Right lobe of liver (tissue), 6 donors: ENCODE results near the gene ZFP3. TPM values are rescaled to one million over a fixed set of nuclear protein-coding genes. Genes with fewer than 3 reads are reported as not detected.
"Not testable (repeated sequence)": the region's sequence is repeated elsewhere in the genome, so short reads cannot be mapped to it uniquely, and the experiment has no call there.

Experiments used
- ATAC-seq, 4 donors: fragments of 200-7000 bp; cut with Tn5 transposase; one replicate each; pipeline ENCODE4 v1.9.1; 2020; ENCODE audit warnings: mild to moderate bottlenecking in 4 of 4, moderate library complexity in 4 of 4
- DNase-seq, 3 donors: peaks; one replicate each; pipeline ENCODE4 v3.0.0-alpha.2; 2020
- H3K27ac ChIP-seq, 3 donors: fragments of 200-600 bp; one replicate each; pipeline ENCODE4 v1.8.0; 2022
- H3K27me3 ChIP-seq, 2 donors: fragments of 200-600 bp; one replicate each; pipeline ENCODE4 v1.8.0; 2022
- H3K36me3 ChIP-seq, 4 donors: fragments of 200-600 bp; sonication (generic) in 1 of 4; one replicate each; pipeline versions ENCODE4 v1.5.1 to v1.8.0; 2017 to 2022; ENCODE audit warnings: control low read depth in 1 of 4
- H3K4me1 ChIP-seq, 4 donors: fragments of 200-600 bp; sonication (generic) in 1 of 4; one replicate each; pipeline versions ENCODE4 v1.5.1 to v1.8.0; 2017 to 2022; ENCODE audit warnings: control low read depth in 1 of 4
- H3K4me3 ChIP-seq, 3 donors: fragments of 200-600 bp; one replicate each; pipeline ENCODE4 v1.8.0; 2022
- H3K9me3 ChIP-seq, 4 donors: fragments of 200-600 bp; sonication (generic) in 1 of 4; one replicate each; pipeline versions ENCODE4 v1.5.1 to v1.8.0; 2017 to 2022; ENCODE audit warnings: control low read depth in 1 of 4
- POLR2A ChIP-seq: fragments of 450-650 bp; IDR thresholded peaks from one replicate; pipeline ENCODE4 v1.6.1; 2017; ENCODE audit warnings: antibody characterized with exemption, mild to moderate bottlenecking
- WGBS: methylation state at CpG from one replicate; pipeline ENCODE4 v1.1.6; 2018; ENCODE audit warnings: low coverage, low lambda C conversion rate; ENCODE audit not compliant: insufficient coverage; ENCODE audit errors: missing lambda C conversion rate; 5-methylcytosine and 5-hydroxymethylcytosine counted together
- intact Hi-C, 2 donors: fragments of 100-400 bp; cut with DNase I; formaldehyde crosslinking; loops; one replicate each; pipeline versions ENCODE4 v1.11.2 to v1.14.1; 2022
- total RNA-seq, 6 experiments: library from RNA; depleted of rRNA in 2 of 6; stranded (reverse); fragments of >200 nt in 2 of 6; fragmentation: NEBNext Ultra II Directional in 3 of 6; extraction: Animal tissue kit (Norgen Biotek cat#: 25700) in 3 of 6; gene quantifications; one replicate each; pipeline versions ENCODE4 v1.1.0 to v1.2.4, GENCODE V29; 2016 to 2023
- TF ChIP-seq, protein P1 (sequence below), 4 donors: fragments of 200-600 bp in 3 of 4; fragments of 450-650 bp in 1 of 4; IDR thresholded peaks; one replicate each; pipeline versions ENCODE4 v1.5.1 to v1.8.0; 2016 to 2022; ENCODE audit warnings: antibody characterized with exemption in 4 of 4, mild to moderate bottlenecking in 2 of 4
- donor health status: DM: no; HTN: yes; CAD: no.
- donor health status: DM: no; HTN: no; CAD: no.
- donor health status: DM: no; HTN: no; CAD: no.
- donor health status: DM: no; HTN: yes; CAD: no.
- donor health status: DM: no; HTN: yes; CAD: no.

The ZFP3 gene
- total RNA-seq, 6 experiments from 2014 or later = 0.51 to 1.6 (median 0.87) TPM

GRCh38 chr17:5126719-5127488 is 48.6 kb downstream of the ZFP3 start:
- WGBS = 88% methylated on average over 8 of the region's 17 CpGs
- Histone ChIP-seq H3K27me3 (no peaks in the 10 kb centered on the region), H3K4me3 (no peak overlapping the region), H3K36me3 (no peaks in the 10 kb centered on the region), H3K4me1 (no peaks in the 10 kb centered on the region), H3K9me3 (no peaks in the 10 kb centered on the region), H3K27ac (no peak overlapping the region)
- intact Hi-C loops = no loop called here
- DNase-seq (peak in 1 of 3 donors; percentile 41), ATAC-seq (no peak)
- no peak for TF ChIP-seq POLR2A
- TF ChIP-seq, protein P1, sequence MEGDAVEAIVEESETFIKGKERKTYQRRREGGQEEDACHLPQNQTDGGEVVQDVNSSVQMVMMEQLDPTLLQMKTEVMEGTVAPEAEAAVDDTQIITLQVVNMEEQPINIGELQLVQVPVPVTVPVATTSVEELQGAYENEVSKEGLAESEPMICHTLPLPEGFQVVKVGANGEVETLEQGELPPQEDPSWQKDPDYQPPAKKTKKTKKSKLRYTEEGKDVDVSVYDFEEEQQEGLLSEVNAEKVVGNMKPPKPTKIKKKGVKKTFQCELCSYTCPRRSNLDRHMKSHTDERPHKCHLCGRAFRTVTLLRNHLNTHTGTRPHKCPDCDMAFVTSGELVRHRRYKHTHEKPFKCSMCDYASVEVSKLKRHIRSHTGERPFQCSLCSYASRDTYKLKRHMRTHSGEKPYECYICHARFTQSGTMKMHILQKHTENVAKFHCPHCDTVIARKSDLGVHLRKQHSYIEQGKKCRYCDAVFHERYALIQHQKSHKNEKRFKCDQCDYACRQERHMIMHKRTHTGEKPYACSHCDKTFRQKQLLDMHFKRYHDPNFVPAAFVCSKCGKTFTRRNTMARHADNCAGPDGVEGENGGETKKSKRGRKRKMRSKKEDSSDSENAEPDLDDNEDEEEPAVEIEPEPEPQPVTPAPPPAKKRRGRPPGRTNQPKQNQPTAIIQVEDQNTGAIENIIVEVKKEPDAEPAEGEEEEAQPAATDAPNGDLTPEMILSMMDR (IDR thresholded peaks at IDR 0.05) = no peak

- WGBS = 55% methylated on average over 3 of the region's 4 CpGs
- Histone ChIP-seq H3K9me3 (no peaks in the 10 kb centered on the region), H3K36me3 (no peaks in the 10 kb centered on the region), H3K4me3 (no peak overlapping the region), H3K27ac (no peak overlapping the region), H3K27me3 (no peaks in the 10 kb centered on the region), H3K4me1 (no peaks in the 10 kb centered on the region)
- no peak for ATAC-seq
- intact Hi-C loops = no loop called here
- DNase-seq = no peak
- no peak for TF ChIP-seq POLR2A
- TF ChIP-seq, protein P1 (IDR thresholded peaks at IDR 0.05) = no peak
Observed at GRCh38 chr17:5127910-5128309, 49.6 kb downstream of the ZFP3 start.

- H3K36me3 ChIP-seq, H3K27ac ChIP-seq, H3K4me3 ChIP-seq, ATAC-seq, intact Hi-C loops, H3K4me1 ChIP-seq, H3K27me3 ChIP-seq, H3K9me3 ChIP-seq: not testable (repeated sequence)
- WGBS = 57% methylated on average over 5 of the region's 8 CpGs
- peak in 1 of 3 donors; percentile 25 for DNase-seq
Observed at GRCh38 chr17:5128387-5128786, 50.1 kb downstream of the ZFP3 start.

DNA sequence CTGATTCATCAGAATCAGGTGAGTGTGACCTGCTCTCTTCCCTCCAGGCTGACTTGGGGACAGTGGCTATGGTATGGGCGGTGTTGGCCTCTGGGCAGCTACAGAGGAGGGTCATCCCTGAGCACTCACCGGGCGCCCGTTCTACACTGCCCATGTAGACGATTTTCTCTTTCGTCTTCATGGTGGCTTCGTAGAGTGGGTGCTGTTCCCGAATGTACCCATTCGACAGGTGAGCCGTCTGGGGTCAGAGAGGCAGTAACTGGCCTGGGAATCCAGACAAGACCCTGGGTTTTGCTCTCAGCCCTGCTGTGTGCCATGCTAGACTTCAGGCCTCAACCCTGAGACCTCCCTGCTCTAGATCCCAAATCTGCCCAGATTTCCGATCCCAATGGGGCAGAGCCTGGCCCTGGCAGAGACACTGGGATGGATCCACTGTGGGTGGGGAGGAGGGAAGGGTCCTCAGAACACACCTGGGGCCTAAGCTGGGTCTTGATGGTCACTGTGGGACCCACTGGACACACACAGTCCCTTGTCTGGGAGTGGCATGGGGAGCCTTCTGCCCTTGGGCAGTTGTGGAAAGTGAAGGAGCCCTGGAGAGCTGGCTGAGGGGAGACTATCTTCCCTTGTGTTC is 50.8 kb downstream of the ZFP3 start:
- Histone ChIP-seq H3K36me3 (no peaks in the 10 kb centered on the region), H3K4me3 (no peak overlapping the region), H3K4me1 (no peaks in the 10 kb centered on the region), H3K27me3 (no peaks in the 10 kb centered on the region), H3K27ac (no peak overlapping the region), H3K9me3 (no peaks in the 10 kb centered on the region)
- 80% methylated on average over 1 of the region's 11 CpGs for WGBS
- DNase-seq (peak in 1 of 3 donors; percentile 29), ATAC-seq (no peak)
- TF ChIP-seq, protein P1 (IDR thresholded peaks at IDR 0.05) = no peak
- no peak for TF ChIP-seq POLR2A
- intact Hi-C loops = no loop called here

DNA sequence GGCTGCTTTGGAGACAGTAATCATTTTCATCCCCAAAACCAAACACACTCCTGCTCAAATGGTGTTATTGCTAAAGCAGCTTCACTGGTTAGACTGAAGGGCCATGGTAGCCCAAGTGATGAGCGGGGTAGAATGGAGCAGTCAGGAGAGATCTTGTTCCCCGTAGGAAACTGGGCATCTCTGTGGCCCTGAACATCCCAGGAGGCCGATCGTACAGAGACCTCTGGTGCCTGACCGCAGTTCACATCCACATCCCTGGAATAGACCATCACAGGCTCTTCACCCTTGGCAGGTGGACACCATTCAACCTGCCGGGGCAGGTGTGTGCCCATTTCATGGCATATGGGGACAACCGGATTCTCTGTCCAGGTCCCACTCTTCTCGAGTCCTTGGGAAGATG is 51.5 kb downstream of the ZFP3 start:
- WGBS = 69% methylated on average over 2 of the region's 8 CpGs
- H3K4me3 ChIP-seq, H3K27ac ChIP-seq, intact Hi-C loops, H3K36me3 ChIP-seq, H3K27me3 ChIP-seq, DNase-seq, H3K4me1 ChIP-seq, ATAC-seq, H3K9me3 ChIP-seq: not testable (repeated sequence)

- ATAC-seq, H3K36me3 ChIP-seq, H3K9me3 ChIP-seq, H3K4me1 ChIP-seq, H3K27ac ChIP-seq, H3K4me3 ChIP-seq, intact Hi-C loops, DNase-seq, H3K27me3 ChIP-seq: not testable (repeated sequence)
- 70% methylated on average over 3 of the region's 10 CpGs for WGBS
Observed at GRCh38 chr17:5130261-5130660, 52.0 kb downstream of the ZFP3 start.

DNA sequence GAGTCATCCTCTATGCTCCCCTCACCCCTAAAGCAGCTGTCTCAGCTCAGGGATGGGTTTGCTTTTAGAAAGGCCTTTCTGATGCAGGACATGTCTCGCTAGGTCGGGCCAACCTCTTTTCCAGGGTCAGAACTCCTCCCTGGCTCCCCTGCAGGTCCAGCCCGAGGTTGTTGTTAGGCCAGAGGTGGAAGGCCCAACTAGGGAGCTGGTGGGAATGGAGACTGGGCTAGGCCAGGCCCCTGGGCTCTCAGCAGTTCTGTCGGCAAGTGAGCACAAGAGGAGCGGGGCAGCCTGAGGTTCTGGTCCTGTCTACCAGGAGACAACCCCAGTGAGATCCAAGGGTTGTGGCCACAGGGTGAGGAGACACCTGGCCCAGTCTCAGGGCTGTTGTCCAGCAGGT is 52.4 kb downstream of the ZFP3 start:
- ATAC-seq, intact Hi-C loops, H3K9me3 ChIP-seq, H3K36me3 ChIP-seq, H3K4me3 ChIP-seq, DNase-seq, H3K27me3 ChIP-seq, H3K4me1 ChIP-seq, H3K27ac ChIP-seq: not testable (repeated sequence)
- WGBS = no CpG with 5 or more reads among the region's 5 CpGs
